GM21576 (cell line): ENCODE measurements around the gene ENTPD2.
"Not testable (repeated sequence)": the region's sequence is repeated elsewhere in the genome, so short reads cannot be mapped to it uniquely, and the experiment has no call there.

ENCODE experiments used
- ATAC-seq: cut with Tn5 transposase; IDR thresholded peaks from one replicate; pipeline ENCODE4 v1.9.1; 2021; ENCODE audit warnings: mild to moderate bottlenecking, moderate library complexity; ENCODE audit not compliant: unreplicated experiment

The ENTPD2 gene

DNA sequence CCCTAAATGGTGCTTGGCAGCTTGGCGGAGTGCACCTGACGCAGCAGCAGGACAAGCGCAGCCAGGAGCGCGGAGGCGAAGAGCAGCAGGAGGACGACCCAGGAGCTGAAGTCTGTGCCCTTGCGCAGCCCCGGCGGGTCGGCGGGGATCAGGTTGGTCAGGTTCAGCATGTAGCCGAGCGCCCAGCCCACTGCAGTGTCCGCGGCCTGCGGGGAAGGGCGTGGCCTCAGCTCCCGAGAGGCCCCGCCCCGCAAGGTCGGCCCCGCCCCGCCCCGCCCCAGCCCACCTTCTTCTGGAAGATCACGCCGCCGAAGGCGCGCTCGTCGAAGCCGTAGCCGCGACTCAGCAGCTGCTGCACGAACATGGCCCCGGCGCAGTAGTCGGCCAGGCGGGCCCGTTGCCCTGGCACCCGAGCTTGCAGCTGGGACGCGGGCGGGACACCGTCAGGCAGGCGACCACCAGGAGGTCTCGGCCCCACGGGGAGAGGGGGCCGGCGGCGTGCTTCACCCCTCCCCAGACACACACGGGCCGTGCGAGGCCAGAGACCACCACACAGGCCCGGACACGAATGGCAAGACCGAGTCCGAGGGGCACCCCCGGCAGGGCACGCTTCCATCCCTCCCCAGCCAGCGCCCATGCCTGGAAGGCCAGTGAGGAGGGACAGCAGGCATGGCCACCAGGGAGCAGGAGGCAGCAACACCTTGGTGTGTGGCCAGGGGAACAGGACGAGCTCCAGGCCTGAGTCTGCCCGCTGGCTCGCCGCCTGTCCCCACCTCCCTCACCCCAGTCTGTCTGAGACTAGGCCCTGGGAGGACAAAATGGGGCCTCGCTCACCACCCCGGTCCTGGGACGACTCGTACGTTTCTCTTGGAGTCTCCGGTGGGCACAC lies 5.0 kb downstream of the ENTPD2 start:
- no peak for ATAC-seq

DNA sequence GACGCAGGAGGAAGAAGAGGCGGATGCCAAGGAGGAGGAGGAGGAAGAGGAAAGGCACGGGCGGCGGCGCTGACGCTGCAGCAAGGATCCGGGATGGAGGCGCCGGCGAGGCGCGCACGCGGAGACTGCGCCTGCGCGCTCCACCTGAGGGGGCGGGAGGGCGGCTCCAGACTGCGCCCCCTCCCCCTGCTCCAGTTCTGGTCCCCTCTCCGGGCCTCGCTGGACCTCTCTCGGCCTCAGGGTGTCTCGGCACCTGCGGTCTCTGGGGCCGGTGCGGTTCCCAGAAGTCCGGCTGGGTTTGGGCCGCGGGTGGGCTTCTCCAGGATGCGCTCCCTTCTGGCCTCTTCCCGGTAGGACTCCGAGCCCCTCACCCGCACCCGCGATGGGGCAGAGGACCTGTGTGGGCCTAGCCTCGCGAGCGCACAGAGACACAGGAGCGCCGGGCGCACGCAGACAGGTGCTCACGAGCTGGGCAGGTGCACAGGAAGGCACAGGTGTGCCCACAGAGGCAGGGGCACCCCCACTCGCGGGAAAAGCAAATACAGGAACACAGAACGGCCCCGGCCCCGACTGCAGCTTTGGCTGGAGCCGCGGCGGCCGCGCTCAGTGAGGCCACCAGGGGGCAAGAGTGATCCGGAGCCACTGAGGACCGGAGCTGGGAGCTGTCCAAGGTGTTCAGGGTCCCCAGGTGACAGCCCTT lies 7.6 kb downstream of the ENTPD2 start, which contains the start of gene NPDC1:
TSS of gene NPDC1 (minus strand) at position 90 of the 700 bp plus-strand sequence. CDS start 188 bp downstream, outside the sequence.
- ATAC-seq, result peak; percentile 51

DNA sequence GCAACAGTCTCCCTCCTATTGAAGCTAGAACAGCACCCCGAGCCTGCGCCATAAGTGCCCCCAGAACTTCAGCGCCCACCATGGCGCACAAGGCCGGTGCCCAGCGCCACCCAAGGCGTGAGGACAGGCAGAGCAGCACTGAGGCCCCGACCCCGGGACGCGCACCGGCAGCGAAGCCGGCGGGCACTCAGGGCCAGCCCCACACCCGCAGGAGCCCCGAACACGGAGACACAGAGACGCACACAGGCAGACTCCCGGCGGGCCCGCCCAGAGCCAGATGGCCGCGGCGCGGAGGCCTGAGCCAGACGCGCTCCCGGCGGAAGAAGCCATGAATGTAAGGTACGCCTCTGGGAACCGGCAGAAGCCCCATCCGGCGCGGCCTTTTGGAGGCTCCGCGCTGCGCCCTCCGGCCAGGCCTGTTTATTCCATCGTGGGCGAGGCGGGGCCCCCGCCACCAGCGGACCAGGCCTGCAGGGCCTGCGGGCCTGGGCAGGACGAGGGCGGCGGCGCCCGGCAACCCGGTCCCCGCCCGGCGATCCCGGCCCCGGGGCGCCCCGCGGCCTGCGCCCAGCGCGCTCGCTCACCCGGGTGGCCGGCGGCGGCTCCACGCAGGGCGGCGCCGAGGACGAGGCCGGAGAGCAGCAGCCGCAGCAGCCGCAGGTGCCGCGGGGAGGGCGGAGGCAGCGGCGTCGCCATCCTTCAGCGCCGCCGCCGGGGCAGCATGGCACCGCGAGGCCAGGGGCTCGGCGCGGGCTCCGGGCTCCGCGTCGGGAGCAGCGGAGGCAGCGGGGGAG lies 8.4 kb downstream of the ENTPD2 start:
- no peak for ATAC-seq

DNA sequence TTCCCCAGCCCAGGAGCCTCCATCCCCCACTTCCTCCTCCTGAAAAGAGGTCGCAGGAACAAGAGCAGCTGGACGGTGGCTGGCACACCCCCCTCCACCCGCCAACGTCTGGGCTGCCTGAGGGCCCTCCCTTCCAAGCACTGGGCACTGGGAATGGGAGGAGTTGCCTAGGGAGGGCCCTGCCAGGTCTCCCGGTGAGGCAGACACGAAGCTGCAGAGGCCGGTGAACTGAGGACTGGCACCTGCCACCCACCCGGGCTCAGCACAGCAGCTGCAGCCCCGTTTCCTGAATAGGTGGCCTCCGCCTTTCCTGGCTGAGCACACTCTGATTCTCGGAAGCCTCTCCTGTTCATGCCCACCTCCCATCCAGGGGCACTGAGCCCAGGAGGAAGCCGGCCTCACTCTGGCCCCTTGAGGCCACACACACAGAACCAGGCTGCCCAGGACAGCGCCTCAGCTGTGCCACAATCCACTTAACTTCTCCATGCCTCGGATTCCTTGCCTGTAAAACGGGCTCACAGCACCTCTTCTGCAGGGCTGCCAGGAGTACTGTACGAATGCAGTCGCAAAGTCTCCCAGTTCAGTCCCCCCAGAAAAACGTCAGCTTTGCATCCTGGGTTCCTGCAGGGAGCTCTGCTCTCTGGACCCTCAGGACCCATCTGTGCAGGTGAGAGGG lies 9.2 kb downstream of the ENTPD2 start:
- no peak for ATAC-seq

DNA sequence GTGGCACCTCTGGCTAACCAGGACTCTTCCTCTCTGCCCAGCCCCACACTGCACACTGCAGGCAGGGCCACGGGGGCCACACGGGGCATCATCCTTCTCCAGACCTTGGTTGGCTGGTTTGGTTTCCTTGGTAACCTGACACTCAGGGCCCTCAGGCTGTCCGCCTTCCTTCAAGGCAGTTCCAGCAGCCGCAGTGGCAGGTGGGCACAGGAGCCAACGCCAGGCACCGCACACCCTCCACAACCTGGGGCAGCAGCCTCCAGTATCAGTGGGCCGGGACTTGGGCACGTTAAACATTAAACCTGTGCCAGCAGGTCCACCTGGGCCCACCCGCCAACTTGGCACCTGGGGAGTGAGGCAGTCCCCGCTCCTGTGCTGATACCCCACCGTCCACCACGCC lies 9.8 kb downstream of the ENTPD2 start:
- ATAC-seq, result no peak

DNA sequence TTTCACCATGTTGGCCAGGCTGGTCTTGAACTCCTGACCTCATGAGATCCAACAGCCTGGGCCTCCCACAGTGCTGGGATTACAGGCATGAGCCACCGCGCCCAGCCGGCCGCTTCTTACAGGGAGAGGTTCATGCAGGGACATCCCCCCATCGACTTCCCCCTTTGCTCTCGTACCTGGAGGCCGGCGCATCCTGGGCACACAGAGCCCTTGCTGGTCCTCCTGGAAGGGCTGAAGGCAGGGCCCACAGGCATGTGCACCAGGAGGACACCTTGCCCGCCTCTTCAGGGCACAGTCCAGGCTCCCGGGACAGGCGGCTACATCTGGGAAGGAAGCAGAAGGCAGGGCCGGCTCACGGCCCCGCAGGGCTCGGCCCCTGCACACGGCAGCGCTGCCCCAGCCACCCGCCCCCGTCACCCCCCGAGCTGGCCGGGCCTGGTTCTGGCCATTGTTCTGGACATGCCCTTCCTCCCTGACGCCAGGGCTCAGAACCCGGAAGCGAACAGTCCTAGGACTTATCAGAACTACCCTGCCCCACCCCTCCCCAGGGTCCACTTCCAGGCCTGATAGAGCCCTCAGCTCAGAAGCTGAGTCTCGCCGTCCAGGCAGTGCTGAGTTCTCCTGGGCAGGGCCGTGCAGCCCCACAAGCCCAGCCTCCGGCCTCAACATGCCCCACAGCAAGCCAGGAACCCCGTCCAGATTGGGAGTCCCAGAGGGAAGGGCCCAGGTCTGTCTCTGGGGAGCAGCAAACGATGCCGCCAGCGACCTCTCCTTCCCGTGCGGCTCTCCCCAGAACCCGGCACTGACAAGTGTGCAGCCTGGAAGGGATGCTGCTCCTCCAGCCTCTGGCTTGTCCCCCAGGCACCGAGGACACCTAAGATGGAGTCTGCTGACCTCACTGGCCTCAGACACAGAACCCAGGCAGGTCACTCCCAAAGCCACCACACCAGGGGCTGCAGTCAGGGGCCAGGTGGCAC lies 10.8 kb downstream of the ENTPD2 start:
- ATAC-seq, result no peak

DNA sequence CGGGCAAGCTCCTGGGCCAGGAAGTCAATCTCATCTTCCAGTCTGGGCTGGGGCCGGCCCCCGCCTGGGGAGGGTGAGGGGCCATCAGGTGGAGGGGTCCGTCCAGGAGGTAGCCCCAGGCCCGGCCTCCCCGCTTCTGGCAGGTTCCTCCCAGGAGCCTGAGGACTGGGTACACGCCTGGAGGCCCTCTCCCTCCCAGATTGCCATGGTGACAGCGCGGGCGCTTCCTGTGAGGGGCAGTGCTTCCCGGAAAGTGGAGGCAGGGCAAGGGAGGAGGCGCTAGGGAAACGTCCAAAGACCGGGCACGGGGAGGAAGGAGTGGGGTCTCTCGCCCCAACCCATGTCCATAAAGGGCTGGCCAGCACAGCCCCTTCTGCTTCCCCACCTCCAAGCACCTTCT lies 12.7 kb downstream of the ENTPD2 start:
- ATAC-seq, result no peak

DNA sequence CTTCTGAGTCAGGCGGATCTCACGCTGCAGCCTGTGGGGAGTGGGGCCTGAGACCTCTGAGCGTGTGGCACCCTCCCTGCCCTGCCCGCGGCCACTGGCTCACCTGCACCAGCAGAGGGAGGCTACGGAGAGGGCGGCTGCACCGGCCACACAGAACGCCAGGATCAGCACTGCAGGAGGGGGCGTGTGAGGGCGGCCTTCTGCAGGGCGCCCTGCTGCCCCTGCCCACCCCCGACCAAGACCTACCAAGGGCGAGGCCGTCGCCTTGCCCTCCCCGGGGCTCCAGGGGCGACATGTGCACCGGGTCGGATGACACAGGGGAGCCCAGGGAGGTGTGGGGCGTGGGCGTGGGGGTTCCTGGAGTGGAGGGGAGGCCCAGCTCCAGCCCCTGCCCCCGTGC lies 13.3 kb downstream of the ENTPD2 start:
- ATAC-seq, result no peak

DNA sequence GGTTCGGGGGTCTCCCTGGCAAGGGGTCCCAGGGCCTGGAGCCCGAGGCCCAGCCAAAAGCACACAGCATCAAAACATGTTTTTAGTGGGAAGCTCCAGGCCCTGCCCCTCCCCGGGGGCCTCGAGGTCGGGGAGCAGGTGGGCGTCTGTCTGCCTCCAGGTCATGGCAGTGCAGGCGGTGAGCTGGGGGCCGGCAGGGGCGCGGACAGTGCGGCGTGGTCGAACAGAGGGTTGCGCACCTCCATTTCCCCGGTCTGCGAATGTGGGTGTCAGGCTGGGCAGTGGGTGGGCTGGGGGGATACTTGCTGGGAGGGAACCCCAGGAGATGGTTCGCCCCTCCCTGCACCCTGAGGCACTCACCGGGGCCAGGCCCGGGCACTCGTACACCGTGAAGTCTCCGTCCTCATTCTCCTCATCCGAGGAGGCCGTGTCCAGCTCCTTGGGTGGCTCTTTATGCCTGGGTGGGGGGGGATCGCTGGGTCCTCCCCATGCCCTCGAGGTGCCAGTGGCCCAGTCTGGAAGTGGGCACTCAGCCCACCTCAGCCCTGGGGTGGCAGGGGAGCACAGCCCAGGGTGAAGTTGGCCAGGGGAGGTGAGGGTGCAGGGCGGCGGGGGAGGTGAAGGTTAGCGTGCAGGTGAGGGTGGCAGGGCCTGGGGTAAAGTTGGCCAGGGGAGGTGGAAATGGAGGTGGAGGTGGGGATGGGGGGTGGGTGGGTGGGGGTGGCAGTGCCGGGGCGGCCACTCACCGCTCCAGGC lies 14.1 kb downstream of the ENTPD2 start:
- ATAC-seq, result no peak

DNA sequence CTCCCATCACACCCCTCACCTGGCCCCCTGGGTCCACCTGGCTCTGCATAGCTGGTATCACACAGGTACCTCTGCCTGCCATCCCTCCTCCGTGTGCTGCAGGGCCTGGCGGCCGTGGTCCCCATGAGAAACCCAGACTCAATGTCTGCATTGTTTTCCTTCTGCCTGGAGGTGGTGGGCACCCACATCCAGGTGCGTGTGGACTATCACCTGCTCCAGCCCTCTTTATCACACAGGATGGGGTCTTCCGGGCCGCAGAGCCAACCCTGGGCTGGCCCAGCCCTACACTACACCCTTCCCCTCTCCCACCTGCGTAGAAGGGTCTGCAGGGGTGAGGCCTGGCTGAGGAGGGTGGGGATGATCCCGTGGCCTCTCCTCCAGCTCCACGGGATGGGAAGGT lies 14.9 kb downstream of the ENTPD2 start:
- ATAC-seq, result no peak

DNA sequence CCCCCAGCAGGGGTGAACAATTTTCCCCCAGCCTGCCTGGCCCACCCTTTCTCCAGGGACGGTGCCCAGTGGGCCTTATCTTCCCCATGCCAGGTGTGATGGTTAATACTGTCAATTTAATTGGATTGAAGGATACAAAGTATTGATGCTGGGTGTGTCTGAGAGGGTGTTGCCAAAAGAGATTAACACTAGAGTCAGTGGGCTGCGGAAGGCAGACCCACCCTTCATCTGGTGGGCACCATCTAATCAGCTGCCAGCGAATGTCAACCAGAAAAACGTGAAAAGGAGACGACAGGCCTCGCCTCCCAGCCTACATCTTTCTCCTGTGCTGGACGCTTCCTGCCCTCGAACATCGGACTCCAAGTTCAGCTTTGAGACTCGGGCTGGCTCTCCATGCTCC lies 16.4 kb downstream of the ENTPD2 start:
- no peak for ATAC-seq

DNA sequence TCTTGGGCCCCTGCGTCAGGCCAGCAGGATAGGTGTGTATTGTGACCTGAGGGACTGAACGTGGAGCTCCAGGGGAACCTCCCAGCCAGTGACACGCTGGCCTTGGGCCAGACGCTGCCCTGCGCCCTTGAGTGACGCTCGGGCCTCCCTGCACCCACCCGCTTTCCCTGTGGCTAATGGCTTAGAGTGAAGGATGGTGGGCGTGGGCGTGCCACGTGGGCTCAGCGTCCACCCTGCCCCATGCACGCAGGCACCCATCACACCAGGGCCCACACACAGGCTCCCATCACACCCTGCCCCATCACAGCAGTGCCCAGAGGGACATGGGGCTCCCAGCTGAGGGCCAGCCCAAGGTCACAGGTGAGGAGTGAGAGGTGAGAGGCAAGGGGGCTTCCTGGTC lies 16.8 kb downstream of the ENTPD2 start:
- ATAC-seq, result no peak

DNA sequence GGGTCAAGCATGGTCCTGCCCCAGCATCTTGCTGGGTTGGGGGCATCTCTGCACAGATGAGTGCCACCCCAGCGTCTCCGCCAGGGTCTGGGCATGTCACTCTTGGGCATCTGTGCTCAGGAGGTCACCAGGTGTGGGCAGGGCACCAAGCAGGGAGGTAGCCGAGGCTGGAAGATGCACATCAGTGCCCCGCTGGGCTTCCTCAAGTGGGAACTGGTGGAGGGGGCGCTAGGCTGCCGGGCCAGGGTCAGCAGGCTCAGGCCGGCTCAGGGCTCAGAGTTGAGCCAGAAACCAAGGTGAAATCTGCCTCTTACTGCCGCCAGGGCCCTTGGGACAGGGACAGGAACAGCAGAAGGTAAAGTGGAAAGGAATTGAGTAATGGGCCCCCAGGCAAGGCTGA lies 17.9 kb downstream of the ENTPD2 start:
- ATAC-seq, result no peak

DNA sequence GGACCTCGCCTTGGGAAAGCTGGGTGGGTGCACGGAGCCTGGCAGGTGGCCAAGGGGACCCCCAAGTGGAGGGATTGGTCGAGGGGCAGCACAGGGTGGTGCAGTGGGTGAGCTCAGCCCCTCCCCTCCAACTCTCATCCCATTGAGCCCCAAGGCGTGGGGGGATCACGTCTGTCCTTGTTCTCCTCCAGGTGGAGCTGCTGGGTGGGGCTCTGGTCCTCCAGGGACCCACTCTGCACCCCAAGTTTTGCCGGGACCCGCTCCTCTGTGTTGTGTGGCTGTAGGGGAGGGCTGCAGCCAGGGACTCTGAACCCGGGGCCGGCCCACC lies 18.4 kb downstream of the ENTPD2 start:
- ATAC-seq, result no peak

DNA sequence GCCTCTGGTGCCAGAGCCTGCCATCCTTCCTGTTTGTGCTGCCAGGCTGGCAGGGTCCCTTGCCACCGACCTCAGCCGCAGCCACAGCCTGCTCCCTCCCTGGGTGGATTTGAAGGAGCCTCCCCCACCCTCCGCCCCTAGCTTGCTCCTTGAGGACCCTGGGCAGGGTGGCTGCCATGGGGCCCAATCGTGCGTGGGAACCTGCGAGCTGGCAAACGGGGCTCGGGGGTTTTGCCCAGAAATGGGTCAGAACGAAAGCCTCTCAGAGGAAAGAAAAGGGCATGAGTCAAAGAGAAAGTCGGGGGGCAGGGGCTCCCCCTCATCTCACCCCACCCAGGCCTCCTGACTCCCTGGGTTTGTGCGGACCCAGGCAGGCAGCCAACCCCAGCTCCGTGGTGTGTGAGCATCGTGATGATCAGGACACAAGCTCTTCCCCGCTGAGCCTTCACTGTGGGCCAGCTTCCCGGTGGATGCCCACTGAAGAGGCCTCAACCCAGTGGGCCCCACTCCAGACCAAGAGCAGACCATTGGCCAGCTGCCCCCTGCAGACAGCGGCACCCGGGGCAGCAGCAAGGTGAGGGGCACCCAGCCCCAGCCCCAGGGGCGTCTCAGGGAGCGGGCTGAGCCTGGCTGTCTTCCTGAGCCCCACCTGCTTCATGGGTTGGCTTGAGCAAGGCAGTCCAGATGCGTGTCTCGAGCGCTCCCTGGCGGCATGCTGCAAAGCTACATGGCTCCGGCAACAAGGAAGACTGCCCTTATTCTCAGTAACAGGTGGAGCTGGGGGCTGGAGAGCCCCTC lies 19.0 kb downstream of the ENTPD2 start:
- peak; percentile 48 for ATAC-seq

DNA sequence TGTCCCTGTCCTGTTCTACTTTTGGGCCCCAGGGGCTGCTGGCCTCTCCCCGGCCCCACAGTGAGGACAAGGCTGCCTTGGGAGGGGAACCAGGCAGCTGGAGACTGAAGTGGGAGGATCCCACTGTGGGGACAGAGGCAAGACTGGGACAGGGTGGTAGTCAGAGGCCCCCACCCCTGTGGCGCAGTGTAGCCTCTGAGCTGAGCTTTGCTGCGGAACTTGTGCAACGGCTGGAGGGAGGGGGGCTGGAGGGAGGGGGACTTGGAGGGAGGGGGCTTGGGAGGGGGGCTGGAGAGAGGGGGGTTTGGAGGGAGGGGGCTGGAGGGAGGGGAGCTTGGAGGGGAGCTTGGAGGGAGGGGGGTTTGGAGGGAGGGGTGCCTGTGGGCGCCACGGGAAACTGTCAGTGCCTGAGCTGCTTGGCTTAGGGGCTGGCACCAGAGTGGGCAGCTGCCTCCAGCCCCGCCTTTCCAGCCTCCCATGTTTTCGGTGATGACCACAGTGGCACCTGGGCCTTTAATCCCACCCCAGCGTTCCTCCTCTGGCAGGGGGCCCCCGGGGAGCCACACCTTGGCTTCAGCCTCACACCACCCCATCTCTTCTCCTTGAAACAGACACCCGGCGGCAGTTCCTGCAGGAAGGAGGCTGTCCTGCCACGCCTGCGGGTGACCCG lies 19.7 kb downstream of the ENTPD2 start:
- ATAC-seq, result no peak

DNA sequence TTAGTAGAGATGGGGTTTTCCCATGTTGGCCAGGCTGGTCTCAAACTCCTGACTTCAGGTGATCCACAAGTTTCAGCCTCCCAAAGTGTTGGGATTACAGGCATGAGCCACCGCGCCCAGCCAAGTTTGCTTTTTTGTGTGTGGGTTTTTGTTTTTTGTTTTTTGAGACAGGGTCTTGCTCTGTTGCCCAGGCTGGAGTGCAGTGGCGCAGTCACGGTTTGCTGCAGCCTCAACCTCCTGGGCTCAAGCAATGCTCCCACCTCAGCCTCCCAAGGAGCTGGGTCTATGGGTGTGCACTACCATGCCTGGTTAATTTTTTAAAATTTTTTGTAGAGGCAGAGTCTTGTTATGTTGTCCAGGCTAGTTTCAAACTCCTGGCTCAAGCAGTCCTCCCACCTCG lies 20.4 kb downstream of the ENTPD2 start:
- ATAC-seq, result not testable (repeated sequence)

DNA sequence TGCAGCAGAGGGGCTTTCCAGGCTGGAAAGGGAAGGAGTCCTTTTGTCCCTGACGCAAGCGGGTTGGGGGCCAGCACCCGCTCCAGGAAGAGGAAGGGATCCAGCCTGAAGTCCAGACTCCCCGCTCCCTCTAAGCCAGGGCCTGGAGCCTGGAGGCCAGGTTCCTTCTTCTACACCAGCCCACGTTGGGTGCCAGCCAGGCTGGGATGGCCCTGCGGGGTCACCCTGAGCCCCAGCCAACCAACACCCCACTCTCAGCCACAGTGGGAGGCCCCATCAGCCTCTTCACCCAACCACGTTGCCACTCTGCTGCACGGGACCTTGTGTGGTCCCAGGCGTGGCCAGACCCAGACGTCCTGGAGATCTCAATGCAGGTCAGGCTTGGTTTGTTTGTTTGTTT lies 21.0 kb downstream of the ENTPD2 start:
- no peak for ATAC-seq
